ENCODE measurements around the gene DNAJA4.
A peak's percentile ranks its signal among the peaks of the same experiment; 100 is the strongest.

DNAJA4 gene

GRCh38 chr15:78291698-78292097 is 27.3 kb downstream of the DNAJA4 start:
- no CpG with 5 or more reads among the region's 2 CpGs for WGBS, 2 donors (ENCODE audit: extremely low coverage in 2 of 2, insufficient read length in 2 of 2, insufficient replicate concordance in 1 of 2)
- H3K27ac ChIP-seq (replicated peaks; ENCODE audit: low read length) = no peak overlapping the region
- H3K36me3 ChIP-seq (replicated peaks in 1 of 2; ENCODE audit: control insufficient read depth in 2 of 2, insufficient read depth in 2 of 2, low read length in 2 of 2) = peaks cover 9 to 75% of the 10 kb centered on the region in 2 donors

GRCh38 chr15:78292219-78292618 is 27.9 kb downstream of the DNAJA4 start:
- H2BK12ac ChIP-seq (ENCODE audit: low read length) = no peak overlapping the region
- no peaks in the 10 kb centered on the region for H3K4me1 ChIP-seq (ENCODE audit: control insufficient read depth in 2 of 2, insufficient read depth in 1 of 2, low read depth in 1 of 2, low read length in 2 of 2)
- no peak overlapping the region for H2BK15ac ChIP-seq (ENCODE audit: low read length)
- no peak overlapping the region for H3K23ac ChIP-seq (ENCODE audit: low read depth, low read length, poor library complexity)
- no peak overlapping the region for H3K18ac ChIP-seq (ENCODE audit: low read length)
- DNase-seq (ENCODE audit: low spot score) = no peak
- no peak overlapping the region for H4K91ac ChIP-seq (ENCODE audit: low read depth, low read length, poor library complexity)
- no CpG with 5 or more reads among the region's 1 CpG for WGBS, 2 donors (ENCODE audit: extremely low coverage in 2 of 2, insufficient read length in 2 of 2, insufficient replicate concordance in 1 of 2)
- H2AK5ac ChIP-seq (ENCODE audit: low read depth, low read length) = no peak overlapping the region
- H3K4me3 ChIP-seq (ENCODE audit: low read length in 2 of 2) = no peak overlapping the region
- H3K14ac ChIP-seq (ENCODE audit: low read length) = no peak overlapping the region
- no peaks in the 10 kb centered on the region for H3K79me1 ChIP-seq (ENCODE audit: low read depth, low read length)
- H3K4me2 ChIP-seq (ENCODE audit: insufficient read depth, low read length, poor library complexity, severe bottlenecking) = no peak overlapping the region
- H3K4ac ChIP-seq (ENCODE audit: low read length) = no peak overlapping the region
- no peak overlapping the region for H4K8ac ChIP-seq (ENCODE audit: low read depth, low read length)
- H3K27me3 ChIP-seq (ENCODE audit: control insufficient read depth in 3 of 3, insufficient read depth in 3 of 3, low read depth in 1 of 3, low read length in 3 of 3) = no peaks in the 10 kb centered on the region
- no peak overlapping the region for H3K27ac ChIP-seq (replicated peaks; ENCODE audit: low read length)
- H2BK120ac ChIP-seq (ENCODE audit: low read depth, low read length) = no peak overlapping the region
- H3K9ac ChIP-seq (ENCODE audit: low read depth, low read length, poor library complexity) = no peak overlapping the region
- H2BK5ac ChIP-seq (ENCODE audit: low read length) = no peak overlapping the region
- peaks cover 0 to 2% of the 10 kb centered on the region in 2 donors for H3K9me3 ChIP-seq (replicated peaks in 1 of 2; ENCODE audit: control insufficient read depth in 2 of 2, insufficient read depth in 1 of 2, low read depth in 1 of 2, low read length in 2 of 2)
- H2AFZ ChIP-seq (ENCODE audit: low read length) = no peak overlapping the region
- peaks cover 9 to 70% of the 10 kb centered on the region in 2 donors for H3K36me3 ChIP-seq (replicated peaks in 1 of 2; ENCODE audit: control insufficient read depth in 2 of 2, insufficient read depth in 2 of 2, low read length in 2 of 2)

More at GRCh38 chr15:78291698-78292097, 27.3 kb downstream of the DNAJA4 start:
- Histone ChIP-seq H3K4me2 (ENCODE audit: insufficient read depth, low read length, poor library complexity, severe bottlenecking) (no peak overlapping the region), H3K9ac (ENCODE audit: low read depth, low read length, poor library complexity) (no peak overlapping the region), H3K27me3 (ENCODE audit: control insufficient read depth in 3 of 3, insufficient read depth in 3 of 3, low read depth in 1 of 3, low read length in 3 of 3) (no peaks in the 10 kb centered on the region), H4K8ac (ENCODE audit: low read depth, low read length) (no peak overlapping the region), H3K9me3 (replicated peaks in 1 of 2; ENCODE audit: control insufficient read depth in 2 of 2, insufficient read depth in 1 of 2, low read depth in 1 of 2, low read length in 2 of 2) (peaks cover 0 to 2% of the 10 kb centered on the region in 2 donors), H3K4ac (ENCODE audit: low read length) (no peak overlapping the region), H3K14ac (ENCODE audit: low read length) (no peak overlapping the region), H2AFZ (ENCODE audit: low read length) (no peak overlapping the region), H3K23ac (ENCODE audit: low read depth, low read length, poor library complexity) (no peak overlapping the region), H3K4me1 (ENCODE audit: control insufficient read depth in 2 of 2, insufficient read depth in 1 of 2, low read depth in 1 of 2, low read length in 2 of 2) (no peaks in the 10 kb centered on the region), H2BK5ac (ENCODE audit: low read length) (no peak overlapping the region), H2BK12ac (ENCODE audit: low read length) (no peak overlapping the region), H2BK120ac (ENCODE audit: low read depth, low read length) (no peak overlapping the region), H2BK15ac (ENCODE audit: low read length) (no peak overlapping the region), H2AK5ac (ENCODE audit: low read depth, low read length) (no peak overlapping the region), H3K18ac (ENCODE audit: low read length) (no peak overlapping the region), H3K4me3 (ENCODE audit: low read length in 2 of 2) (no peak overlapping the region), H3K79me1 (ENCODE audit: low read depth, low read length) (no peaks in the 10 kb centered on the region), H4K91ac (ENCODE audit: low read depth, low read length, poor library complexity) (no peak overlapping the region)
- no peak for DNase-seq (ENCODE audit: low spot score)

- peak within 1 kb of the TSS; percentile 85 to 94 for H3K4me3 ChIP-seq (ENCODE audit: low read length in 2 of 2)
- no peaks in the 10 kb centered on the region for H3K27me3 ChIP-seq (ENCODE audit: control insufficient read depth in 3 of 3, insufficient read depth in 3 of 3, low read depth in 1 of 3, low read length in 3 of 3)
- peak within 1 kb of the TSS; percentile 23 for H2AK5ac ChIP-seq (ENCODE audit: low read depth, low read length)
- no peaks in the 10 kb centered on the region for H3K9me3 ChIP-seq (replicated peaks in 1 of 2; ENCODE audit: control insufficient read depth in 2 of 2, insufficient read depth in 1 of 2, low read depth in 1 of 2, low read length in 2 of 2)
- no peak within 1 kb of the TSS for H3K4ac ChIP-seq (ENCODE audit: low read length)
- H3K23ac ChIP-seq (ENCODE audit: low read depth, low read length, poor library complexity) = peak within 1 kb of the TSS; percentile 94
- no peak within 1 kb of the TSS for H2BK12ac ChIP-seq (ENCODE audit: low read length)
- no peak within 1 kb of the TSS for H2BK5ac ChIP-seq (ENCODE audit: low read length)
- H3K79me1 ChIP-seq (ENCODE audit: low read depth, low read length) = no peaks in the 10 kb centered on the region
- H3K18ac ChIP-seq (ENCODE audit: low read length) = peak within 1 kb of the TSS; percentile 92
- H3K9ac ChIP-seq (ENCODE audit: low read depth, low read length, poor library complexity) = peak within 1 kb of the TSS; percentile 93
- DNase-seq (ENCODE audit: low spot score) = peak; percentile 89
- H3K14ac ChIP-seq (ENCODE audit: low read length) = no peak within 1 kb of the TSS
- H2BK120ac ChIP-seq (ENCODE audit: low read depth, low read length) = no peak within 1 kb of the TSS
- peaks cover 0 to 12% of the 10 kb centered on the region in 2 donors for H3K36me3 ChIP-seq (replicated peaks in 1 of 2; ENCODE audit: control insufficient read depth in 2 of 2, insufficient read depth in 2 of 2, low read length in 2 of 2)
- no CpG with 5 or more reads among the region's 55 CpGs for WGBS, 2 donors (ENCODE audit: extremely low coverage in 2 of 2, insufficient read length in 2 of 2, insufficient replicate concordance in 1 of 2)
- H2BK15ac ChIP-seq (ENCODE audit: low read length) = no peak within 1 kb of the TSS
- peak within 1 kb of the TSS; percentile 72 for H3K4me2 ChIP-seq (ENCODE audit: insufficient read depth, low read length, poor library complexity, severe bottlenecking)
- peak within 1 kb of the TSS; percentile 87 for H2AFZ ChIP-seq (ENCODE audit: low read length)
- H3K27ac ChIP-seq (replicated peaks; ENCODE audit: low read length) = peak within 1 kb of the TSS; percentile 19
- peaks cover 0 to 2% of the 10 kb centered on the region in 2 donors for H3K4me1 ChIP-seq (ENCODE audit: control insufficient read depth in 2 of 2, insufficient read depth in 1 of 2, low read depth in 1 of 2, low read length in 2 of 2)
- H4K8ac ChIP-seq (ENCODE audit: low read depth, low read length) = peak within 1 kb of the TSS; percentile 74
- no peak within 1 kb of the TSS for H4K91ac ChIP-seq (ENCODE audit: low read depth, low read length, poor library complexity)
Measured at GRCh38 chr15:78299101-78299930, 35.0 kb downstream of the DNAJA4 start, which contains the start of gene SKIC8. Gene SKIC8 (minus strand): TSS chr15:78299609. CDS start chr15:78295686, 3,923 bp downstream.

- no peak overlapping the region for H3K9ac ChIP-seq (ENCODE audit: low read depth, low read length, poor library complexity)
- H2BK120ac ChIP-seq (ENCODE audit: low read depth, low read length) = no peak overlapping the region
- no peak overlapping the region for H4K8ac ChIP-seq (ENCODE audit: low read depth, low read length)
- no peak for DNase-seq (ENCODE audit: low spot score)
- H2BK5ac ChIP-seq (ENCODE audit: low read length) = no peak overlapping the region
- no peak overlapping the region for H3K14ac ChIP-seq (ENCODE audit: low read length)
- H3K4ac ChIP-seq (ENCODE audit: low read length) = no peak overlapping the region
- no peak overlapping the region for H4K91ac ChIP-seq (ENCODE audit: low read depth, low read length, poor library complexity)
- H3K79me1 ChIP-seq (ENCODE audit: low read depth, low read length) = no peaks in the 10 kb centered on the region
- H3K4me3 ChIP-seq (ENCODE audit: low read length in 2 of 2) = no peak overlapping the region
- H2AK5ac ChIP-seq (ENCODE audit: low read depth, low read length) = no peak overlapping the region
- no peaks in the 10 kb centered on the region for H3K27me3 ChIP-seq (ENCODE audit: control insufficient read depth in 3 of 3, insufficient read depth in 3 of 3, low read depth in 1 of 3, low read length in 3 of 3)
- H2BK15ac ChIP-seq (ENCODE audit: low read length) = no peak overlapping the region
- no peak overlapping the region for H2BK12ac ChIP-seq (ENCODE audit: low read length)
- H3K27ac ChIP-seq (replicated peaks; ENCODE audit: low read length) = no peak overlapping the region
- H3K9me3 ChIP-seq (replicated peaks in 1 of 2; ENCODE audit: control insufficient read depth in 2 of 2, insufficient read depth in 1 of 2, low read depth in 1 of 2, low read length in 2 of 2) = no peaks in the 10 kb centered on the region
- H3K23ac ChIP-seq (ENCODE audit: low read depth, low read length, poor library complexity) = no peak overlapping the region
- peaks cover 0 to 2% of the 10 kb centered on the region in 2 donors for H3K4me1 ChIP-seq (ENCODE audit: control insufficient read depth in 2 of 2, insufficient read depth in 1 of 2, low read depth in 1 of 2, low read length in 2 of 2)
- no peak overlapping the region for H3K4me2 ChIP-seq (ENCODE audit: insufficient read depth, low read length, poor library complexity, severe bottlenecking)
- H3K36me3 ChIP-seq (replicated peaks in 1 of 2; ENCODE audit: control insufficient read depth in 2 of 2, insufficient read depth in 2 of 2, low read length in 2 of 2) = no peaks in the 10 kb centered on the region
- peak overlapping the region; percentile 24 for H2AFZ ChIP-seq (ENCODE audit: low read length)
- no peak overlapping the region for H3K18ac ChIP-seq (ENCODE audit: low read length)
Measured at GRCh38 chr15:78301326-78301725, 37.0 kb downstream of the DNAJA4 start.

Data from neuronal stem cell (in vitro differentiated cells).